Right lobe of liver (tissue), 6 donors: Measurements from ENCODE around the gene KCNQ1. TPM values are rescaled to one million over a fixed set of nuclear protein-coding genes. Genes with fewer than 3 reads are reported as not detected.

Source experiments
- ATAC-seq, 4 donors: fragments of 200-7000 bp; cut with Tn5 transposase; one replicate each; pipeline ENCODE4 v1.9.1; 2020; ENCODE audit warnings: mild to moderate bottlenecking in 4 of 4, moderate library complexity in 4 of 4
- DNase-seq, 3 donors: peaks; one replicate each; pipeline ENCODE4 v3.0.0-alpha.2; 2020
- H3K27ac ChIP-seq, 3 donors: fragments of 200-600 bp; one replicate each; pipeline ENCODE4 v1.8.0; 2022
- H3K27me3 ChIP-seq, 2 donors: fragments of 200-600 bp; one replicate each; pipeline ENCODE4 v1.8.0; 2022
- H3K36me3 ChIP-seq, 4 donors: fragments of 200-600 bp; sonication (generic) in 1 of 4; one replicate each; pipeline versions ENCODE4 v1.5.1 to v1.8.0; 2017 to 2022; ENCODE audit warnings: control low read depth in 1 of 4
- H3K4me1 ChIP-seq, 4 donors: fragments of 200-600 bp; sonication (generic) in 1 of 4; one replicate each; pipeline versions ENCODE4 v1.5.1 to v1.8.0; 2017 to 2022; ENCODE audit warnings: control low read depth in 1 of 4
- H3K4me3 ChIP-seq, 3 donors: fragments of 200-600 bp; one replicate each; pipeline ENCODE4 v1.8.0; 2022
- H3K9me3 ChIP-seq, 4 donors: fragments of 200-600 bp; sonication (generic) in 1 of 4; one replicate each; pipeline versions ENCODE4 v1.5.1 to v1.8.0; 2017 to 2022; ENCODE audit warnings: control low read depth in 1 of 4
- CTCF ChIP-seq, 4 donors: fragments of 200-600 bp in 3 of 4; fragments of 450-650 bp in 1 of 4; IDR thresholded peaks; one replicate each; pipeline versions ENCODE4 v1.5.1 to v1.8.0; 2016 to 2022; ENCODE audit warnings: antibody characterized with exemption in 4 of 4, mild to moderate bottlenecking in 2 of 4
- POLR2A ChIP-seq: fragments of 450-650 bp; IDR thresholded peaks from one replicate; pipeline ENCODE4 v1.6.1; 2017; ENCODE audit warnings: antibody characterized with exemption, mild to moderate bottlenecking
- WGBS: methylation state at CpG from one replicate; pipeline ENCODE4 v1.1.6; 2018; ENCODE audit warnings: low coverage, low lambda C conversion rate; ENCODE audit not compliant: insufficient coverage; ENCODE audit errors: missing lambda C conversion rate; 5-methylcytosine and 5-hydroxymethylcytosine counted together
- intact Hi-C, 2 donors: fragments of 100-400 bp; cut with DNase I; formaldehyde crosslinking; loops; one replicate each; pipeline versions ENCODE4 v1.11.2 to v1.14.1; 2022
- total RNA-seq, 6 experiments: library from RNA; depleted of rRNA in 2 of 6; stranded (reverse); fragments of >200 nt in 2 of 6; fragmentation: NEBNext Ultra II Directional in 3 of 6; extraction: Animal tissue kit (Norgen Biotek cat#: 25700) in 3 of 6; gene quantifications; one replicate each; pipeline versions ENCODE4 v1.1.0 to v1.2.4, GENCODE V29; 2016 to 2023
- donor health status: DM: no; HTN: yes; CAD: no.
- donor health status: DM: no; HTN: no; CAD: no.
- donor health status: DM: no; HTN: no; CAD: no.
- donor health status: DM: no; HTN: yes; CAD: no.
- donor health status: DM: no; HTN: yes; CAD: no.

The KCNQ1 gene
- total RNA-seq, 6 experiments from 2014 or later = 0.61 to 2.4 (median 1.8) TPM

GRCh38 chr11:2481253-2481652 lies 36.4 kb downstream of the KCNQ1 start:
- H3K4me1 ChIP-seq = no peaks in the 10 kb centered on the region
- intact Hi-C loops = no loop called here
- H3K27me3 ChIP-seq = no peaks in the 10 kb centered on the region
- H3K27ac ChIP-seq = no peak overlapping the region
- 34% methylated on average over 7 of the region's 14 CpGs for WGBS
- DNase-seq (no peak), ATAC-seq (peak in 1 of 4 donors; percentile 27)
- no peak overlapping the region for H3K4me3 ChIP-seq
- H3K9me3 ChIP-seq = no peaks in the 10 kb centered on the region
- TF ChIP-seq CTCF (IDR thresholded peaks at IDR 0.05) (no peak), POLR2A (no peak)
- H3K36me3 ChIP-seq = no peaks in the 10 kb centered on the region

- no peaks in the 10 kb centered on the region for H3K4me1 ChIP-seq
- WGBS = 38% methylated on average over 3 of the region's 3 CpGs
- intact Hi-C loops = no loop called here
- no peaks in the 10 kb centered on the region for H3K27me3 ChIP-seq
- H3K27ac ChIP-seq = no peak overlapping the region
- ATAC-seq = no peak
- H3K9me3 ChIP-seq = no peaks in the 10 kb centered on the region
- H3K4me3 ChIP-seq = no peak overlapping the region
- TF ChIP-seq POLR2A (no peak), CTCF (IDR thresholded peaks at IDR 0.05) (no peak)
- no peaks in the 10 kb centered on the region for H3K36me3 ChIP-seq
- no peak for DNase-seq
These were observed 37.4 kb downstream of the KCNQ1 start for GRCh38 chr11:2482204-2482603.

- whole genome bisulfite sequencing = 64% methylated on average over 5 of the region's 5 CpGs
- TF ChIP-seq CTCF (IDR thresholded peaks at IDR 0.05) (no peak), POLR2A (no peak)
- DNase-seq (no peak), ATAC-seq (no peak)
- intact Hi-C loops = no loop called here
- Histone ChIP-seq H3K36me3 (no peaks in the 10 kb centered on the region), H3K4me1 (no peaks in the 10 kb centered on the region), H3K27ac (no peak overlapping the region), H3K4me3 (no peak overlapping the region), H3K27me3 (no peaks in the 10 kb centered on the region), H3K9me3 (peaks cover 0 to 5% (median 1%) of the 10 kb centered on the region in 4 donors)
These were observed 37.9 kb downstream of the KCNQ1 start for GRCh38 chr11:2482745-2483144.

GRCh38 chr11:2483426-2483825 lies 38.6 kb downstream of the KCNQ1 start:
- Histone ChIP-seq H3K4me3 (no peak overlapping the region), H3K36me3 (no peaks in the 10 kb centered on the region), H3K27me3 (no peaks in the 10 kb centered on the region), H3K27ac (no peak overlapping the region), H3K9me3 (peaks cover 0 to 10% (median 3%) of the 10 kb centered on the region in 4 donors), H3K4me1 (no peaks in the 10 kb centered on the region)
- intact Hi-C loops = no loop called here
- WGBS = 49% methylated on average over 14 of the region's 14 CpGs
- DNase-seq (no peak), ATAC-seq (no peak)
- TF ChIP-seq POLR2A (no peak), CTCF (IDR thresholded peaks at IDR 0.05) (no peak)

GRCh38 chr11:2484576-2485125 lies 39.8 kb downstream of the KCNQ1 start:
- TF ChIP-seq POLR2A = no peak
- no peak for TF ChIP-seq CTCF (IDR thresholded peaks at IDR 0.05)
- Histone ChIP-seq H3K27ac (no peak overlapping the region), H3K4me1 (no peaks in the 10 kb centered on the region), H3K9me3 (peaks cover 0 to 12% (median 3%) of the 10 kb centered on the region in 4 donors), H3K27me3 (no peaks in the 10 kb centered on the region), H3K36me3 (no peaks in the 10 kb centered on the region), H3K4me3 (no peak overlapping the region)
- ATAC-seq (no peak), DNase-seq (no peak)
- 82% methylated on average over 15 of the region's 16 CpGs for WGBS
- intact Hi-C loops = no loop called here
